Retinal pigment epithelial cell (primary cell): ENCODE measurements around the gene PTPRK.

Source experiments
- DNase-seq: peaks from one replicate; pipeline ENCODE4 v3.0.0-alpha.2; 2010; ENCODE audit warnings: low read depth
- H3K4me3 ChIP-seq: 2 replicates; pipeline ENCODE4 v1.5.1; 2011; ENCODE audit warnings: mild to moderate bottlenecking, low read length, control low read depth, moderate library complexity
- CTCF ChIP-seq: conservative IDR thresholded peaks from 2 replicates; pipeline ENCODE4 v1.5.1; 2011; ENCODE audit warnings: low read depth, low read length, control low read depth, inconsistent platforms

The PTPRK gene

GRCh38 chr6:127971386-127971785 is 549.0 kb downstream of the PTPRK start:
- no peak overlapping the region for H3K4me3 ChIP-seq
- DNase-seq: no peak
- TF ChIP-seq CTCF: no peak

GRCh38 chr6:127969701-127970100 is 550.7 kb downstream of the PTPRK start:
- no peak for DNase-seq
- no peak overlapping the region for H3K4me3 ChIP-seq
- no peak for TF ChIP-seq CTCF

GRCh38 chr6:127968394-127968793 is 552.0 kb downstream of the PTPRK start:
- no peak for DNase-seq
- H3K4me3 ChIP-seq: no peak overlapping the region
- TF ChIP-seq CTCF: peak; percentile 15

- DNase-seq: no peak
- no peak for TF ChIP-seq CTCF
Observed at GRCh38 chr6:127967708-127968107, 552.7 kb downstream of the PTPRK start.

GRCh38 chr6:127966616-127967015 is 553.8 kb downstream of the PTPRK start:
- no peak overlapping the region for H3K4me3 ChIP-seq
- TF ChIP-seq CTCF: no peak
- no peak for DNase-seq

More at GRCh38 chr6:127967708-127968107, 552.7 kb downstream of the PTPRK start:
- H3K4me3 ChIP-seq: no peak overlapping the region

- no peak overlapping the region for H3K4me3 ChIP-seq
- no peak for DNase-seq
- no peak for TF ChIP-seq CTCF
Observed at GRCh38 chr6:127963495-127963894, 556.9 kb downstream of the PTPRK start.

GRCh38 chr6:127959869-127960268 is 560.5 kb downstream of the PTPRK start:
- no peak for TF ChIP-seq CTCF
- H3K4me3 ChIP-seq: no peak overlapping the region
- DNase-seq: no peak
